Prostate gland (tissue), 2 donors: ENCODE results near the gene PCDHA7. TPM values are rescaled to one million over a fixed set of nuclear protein-coding genes. Genes with fewer than 3 reads are reported as not detected.
"Not testable (repeated sequence)": the region's sequence is repeated elsewhere in the genome, so short reads cannot be mapped to it uniquely, and the experiment has no call there.

Experiments
- DNase-seq: peaks from one replicate; pipeline ENCODE4 v3.0.0-alpha.2; 2019; ENCODE audit warnings: low spot score
- H3K27ac ChIP-seq, 2 donors: fragments of 200-600 bp; sonication (generic); 2 replicates each; pipeline ENCODE4 v1.5.1; 2017 to 2019
- H3K27me3 ChIP-seq: fragments of 200-600 bp; sonication (generic); replicated peaks from 2 replicates; pipeline ENCODE4 v1.5.1; 2019; ENCODE audit not compliant: insufficient read depth
- H3K36me3 ChIP-seq, 2 donors: fragments of 200-600 bp; sonication (generic); 1 replicate in 1 of 2; 2 replicates in 1 of 2; pipeline versions ENCODE4 v1.5.1 to v1.8.1; 2017 to 2019
- H3K4me1 ChIP-seq: fragments of 200-600 bp; sonication (generic); replicated peaks from 2 replicates; pipeline ENCODE4 v1.5.1; 2019
- H3K4me3 ChIP-seq, 2 donors: fragments of 200-600 bp; sonication (generic); 2 replicates each; pipeline ENCODE4 v1.5.1; 2017 to 2019
- H3K9me3 ChIP-seq: fragments of 200-600 bp; sonication (generic); 2 replicates; pipeline ENCODE4 v1.5.1; 2017
- CTCF ChIP-seq, 4 experiments: fragments of 200-600 bp in 2 of 4; fragments of 450-650 bp in 2 of 4; sonication (generic) in 2 of 4; IDR thresholded peaks; 1 replicate in 3 of 4; 2 replicates in 1 of 4; pipeline ENCODE4 v1.5.1; 2016 to 2019; ENCODE audit warnings: antibody characterized with exemption in 4 of 4, mild to moderate bottlenecking in 2 of 4, moderate library complexity in 2 of 4
- POLR2A ChIP-seq: fragments of 450-650 bp; IDR thresholded peaks from one replicate; pipeline ENCODE4 v1.6.1; 2016; ENCODE audit warnings: antibody characterized with exemption, mild to moderate bottlenecking
- POLR2AphosphoS5 ChIP-seq: sonication (generic); formaldehyde crosslinking; IDR thresholded peaks from one replicate; pipeline ENCODE4 v1.6.1; 2017; ENCODE audit warnings: antibody characterized with exemption
- WGBS: methylation state at CpG from one replicate; pipeline ENCODE4 v1.1.5; 2018; 5-methylcytosine and 5-hydroxymethylcytosine counted together
- intact Hi-C: fragments of 100-400 bp; cut with DNase I; formaldehyde crosslinking; loops from one replicate; pipeline ENCODE4 v1.14.2; 2022
- total RNA-seq, 2 donors: library from RNA; depleted of rRNA; stranded (reverse); fragments of >200 nt; gene quantifications; one replicate each; pipeline ENCODE4 v1.1.0, GENCODE V29; 2016

The PCDHA7 gene
- total RNA-seq, 2 donors from 2014 or later, result 0.23 to 0.46 TPM

GRCh38 chr5:140808889-140809291 is 25.2 kb upstream of the PCDHA7 start:
- H3K36me3 ChIP-seq, result no peaks in the 10 kb centered on the region
- no peaks in the 10 kb centered on the region for H3K9me3 ChIP-seq
- H3K4me3 ChIP-seq, result no peak overlapping the region
- no peak overlapping the region for H3K27ac ChIP-seq
- no peak for DNase-seq
- intact Hi-C loops, result no loop called here
- H3K4me1 ChIP-seq, result no peaks in the 10 kb centered on the region
- 70% methylated on average over 35 of the region's 43 CpGs for WGBS
- TF ChIP-seq POLR2A (no peak), POLR2AphosphoS5 (no peak), CTCF (IDR thresholded peaks at IDR 0.05) (no peak)
- no peaks in the 10 kb centered on the region for H3K27me3 ChIP-seq

GRCh38 chr5:140821375-140822280 is 12.4 kb upstream of the PCDHA7 start, which contains the start of gene PCDHA5:
Gene PCDHA5 (plus strand): TSS chr5:140821613.
- TF ChIP-seq CTCF (IDR thresholded peaks at IDR 0.05) (no peak), POLR2AphosphoS5 (no peak), POLR2A (no peak)

GRCh38 chr5:140822281-140822629 is 11.8 kb upstream of the PCDHA7 start:
- no peak for DNase-seq
- no peaks in the 10 kb centered on the region for H3K36me3 ChIP-seq
- no peak for TF ChIP-seq POLR2A
- TF ChIP-seq CTCF (IDR thresholded peaks at IDR 0.05), result no peak
- TF ChIP-seq POLR2AphosphoS5, result no peak
- H3K4me3 ChIP-seq, result no peak overlapping the region
- intact Hi-C loops, result no loop called here
- WGBS, result 26% methylated on average over 6 of the region's 6 CpGs
- H3K27me3 ChIP-seq, result peaks cover 2% of the 10 kb centered on the region
- H3K27ac ChIP-seq, result no peak overlapping the region
- no peaks in the 10 kb centered on the region for H3K9me3 ChIP-seq
- H3K4me1 ChIP-seq, result no peaks in the 10 kb centered on the region

More at GRCh38 chr5:140821375-140822280, 12.4 kb upstream of the PCDHA7 start, which contains the start of gene PCDHA5:
- Histone ChIP-seq H3K36me3 (no peaks in the 10 kb centered on the region), H3K9me3 (no peaks in the 10 kb centered on the region), H3K4me1 (no peaks in the 10 kb centered on the region), H3K4me3 (no peak within 1 kb of the TSS), H3K27ac (no peak within 1 kb of the TSS), H3K27me3 (peaks cover 2% of the 10 kb centered on the region)
- DNase-seq, result no peak
- intact Hi-C loops, result no loop called here
- 30% methylated on average over 39 of the region's 39 CpGs for whole genome bisulfite sequencing

- H3K4me1 ChIP-seq, intact Hi-C loops, H3K36me3 ChIP-seq, H3K9me3 ChIP-seq, H3K27ac ChIP-seq, H3K4me3 ChIP-seq, H3K27me3 ChIP-seq, DNase-seq: not testable (repeated sequence)
- WGBS, result 40% methylated on average over 38 of the region's 48 CpGs
Measured at GRCh38 chr5:140822969-140823368, 11.1 kb upstream of the PCDHA7 start.

GRCh38 chr5:140823475-140823874 is 10.6 kb upstream of the PCDHA7 start:
- no peak overlapping the region for H3K4me3 ChIP-seq
- intact Hi-C loops, result no loop called here
- peaks cover 2% of the 10 kb centered on the region for H3K27me3 ChIP-seq
- TF ChIP-seq CTCF (IDR thresholded peaks at IDR 0.05) (no peak), POLR2A (no peak), POLR2AphosphoS5 (no peak)
- WGBS, result 50% methylated on average over 37 of the region's 38 CpGs
- H3K9me3 ChIP-seq, result no peaks in the 10 kb centered on the region
- no peaks in the 10 kb centered on the region for H3K4me1 ChIP-seq
- DNase-seq, result no peak
- no peaks in the 10 kb centered on the region for H3K36me3 ChIP-seq
- no peak overlapping the region for H3K27ac ChIP-seq
